Epithelial cell of umbilical artery (primary cell): ENCODE data around the gene CCND1. TPM values are rescaled to one million over a fixed set of nuclear protein-coding genes. Genes with fewer than 3 reads are reported as not detected.

ENCODE experiments used
- total RNA-seq: library from RNA; depleted of rRNA; stranded (reverse); fragments of >200 nt; gene quantifications from 2 replicates; pipeline ENCODE4 v1.2.3, GENCODE V29; 2014

The CCND1 gene
- 119 and 359 TPM in 2 replicates for total RNA-seq

DNA sequence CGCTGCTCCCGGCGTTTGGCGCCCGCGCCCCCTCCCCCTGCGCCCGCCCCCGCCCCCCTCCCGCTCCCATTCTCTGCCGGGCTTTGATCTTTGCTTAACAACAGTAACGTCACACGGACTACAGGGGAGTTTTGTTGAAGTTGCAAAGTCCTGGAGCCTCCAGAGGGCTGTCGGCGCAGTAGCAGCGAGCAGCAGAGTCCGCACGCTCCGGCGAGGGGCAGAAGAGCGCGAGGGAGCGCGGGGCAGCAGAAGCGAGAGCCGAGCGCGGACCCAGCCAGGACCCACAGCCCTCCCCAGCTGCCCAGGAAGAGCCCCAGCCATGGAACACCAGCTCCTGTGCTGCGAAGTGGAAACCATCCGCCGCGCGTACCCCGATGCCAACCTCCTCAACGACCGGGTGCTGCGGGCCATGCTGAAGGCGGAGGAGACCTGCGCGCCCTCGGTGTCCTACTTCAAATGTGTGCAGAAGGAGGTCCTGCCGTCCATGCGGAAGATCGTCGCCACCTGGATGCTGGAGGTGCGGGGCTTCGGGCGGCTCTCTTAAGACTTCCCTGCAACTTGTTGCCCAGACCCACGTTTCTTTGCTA, at the start of gene CCND1:
CCND1 (plus strand) TSS at position 162 of the 587 bp plus-strand sequence; CDS start at position 320, 158 bp downstream.

DNA sequence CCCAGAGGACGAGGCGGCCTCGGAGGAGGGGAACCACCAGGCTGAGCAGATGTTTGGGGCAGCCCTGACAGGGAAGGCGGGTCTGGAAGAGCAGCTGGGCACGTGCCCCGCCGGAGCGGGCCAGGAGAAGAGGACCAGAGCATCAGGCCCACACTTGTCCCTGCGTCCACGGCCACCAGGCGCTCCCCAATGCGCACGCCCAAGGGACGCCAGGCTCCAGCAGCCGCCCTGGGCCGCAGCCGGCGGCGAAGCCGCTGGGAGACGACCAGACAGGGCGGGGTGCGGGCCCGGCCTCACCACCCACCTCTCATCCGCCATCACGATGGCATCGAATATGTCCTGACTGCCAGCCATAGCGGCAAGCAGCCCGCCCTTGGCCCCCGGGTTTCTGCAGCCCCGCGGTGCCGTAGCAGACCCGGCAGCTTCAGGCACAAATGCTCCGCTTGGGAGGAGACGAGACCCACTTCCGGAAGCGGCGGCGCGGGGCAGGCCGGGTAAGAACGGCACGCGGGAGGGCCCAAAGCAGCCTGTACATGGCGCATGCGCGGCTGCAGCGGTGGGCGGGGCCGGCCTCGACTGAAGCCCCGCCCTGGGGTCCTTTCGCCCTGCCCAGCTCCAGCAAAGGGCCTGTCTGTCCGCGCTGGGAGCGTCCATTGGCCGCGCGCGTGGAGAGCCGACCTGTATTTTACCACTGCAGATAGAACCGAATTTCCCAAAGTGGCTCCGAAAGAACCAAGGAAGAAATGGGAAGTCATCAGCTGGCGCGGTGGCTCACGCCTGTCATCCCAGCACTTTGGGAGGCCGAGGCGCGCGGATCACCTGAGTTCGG, 34.1 kb downstream of the CCND1 start, which contains the start of gene LTO1:
LTO1 (minus strand) TSS at position 468 of the 829 bp plus-strand sequence; CDS start at position 354, 114 bp downstream.

Other genes with a start within 250 kb of the CCND1 start
- gene LINC01488, start 159.5 kb upstream of the CCND1 start, total RNA-seq: not detected in 2 replicates
- 14.1 and 21.1 TPM in 2 replicates for gene LTO1, start 34.2 kb downstream of the CCND1 start, total RNA-seq
- not detected in 2 replicates for gene FGF19, start 62.9 kb downstream of the CCND1 start, total RNA-seq
- not detected in 2 replicates for gene FGF4, start 134.2 kb downstream of the CCND1 start, total RNA-seq
- gene FGF3, start 178.3 kb downstream of the CCND1 start, total RNA-seq: not detected in 2 replicates